K562 (cell line): ENCODE results near the gene PHF20. TPM values are rescaled to one million over a fixed set of nuclear protein-coding genes. Genes with fewer than 3 reads are reported as not detected.

Experiments used
- ATF4 ChIP-seq: fragments of 450-650 bp; formaldehyde crosslinking; IDR thresholded peaks from 2 replicates; pipeline ENCODE4 v1.4.0; 2022; ENCODE audit warnings: mild to moderate bottlenecking, moderate library complexity
- CREBBP ChIP-seq: IDR thresholded peaks from one replicate; pipeline ENCODE4 v1.6.1; 2012; ENCODE audit warnings: low read depth, mild to moderate bottlenecking, control low read depth, inconsistent platforms, low read length
- E2F8 ChIP-seq: fragments of 450-650 bp; IDR thresholded peaks from 2 replicates; pipeline ENCODE4 v1.7.1; 2018; ENCODE audit warnings: mild to moderate bottlenecking, low read depth; ENCODE audit not compliant: partially characterized antibody
- GATAD2A ChIP-seq: fragments of 450-650 bp; IDR thresholded peaks from 2 replicates; pipeline ENCODE4 v1.6.1; 2017
- HMGN3 ChIP-seq: IDR thresholded peaks from 2 replicates; pipeline ENCODE4 v1.6.1; 2011; ENCODE audit warnings: borderline replicate concordance, low read depth, mild to moderate bottlenecking, mixed read lengths, low read length; ENCODE audit not compliant: insufficient read length; ENCODE audit errors: extremely low read depth
- ILK ChIP-seq: fragments of 450-650 bp; IDR thresholded peaks from 2 replicates; pipeline ENCODE4 v1.6.1; 2016; ENCODE audit warnings: missing genetic modification characterization, low read depth, mild to moderate bottlenecking, missing compliant biosample characterization, moderate library complexity, borderline replicate concordance
- KAT8 ChIP-seq: fragments of 450-650 bp; IDR thresholded peaks from 2 replicates; pipeline ENCODE4 v1.6.1; 2016; ENCODE audit warnings: low read depth, mild to moderate bottlenecking
- KDM4B ChIP-seq, 2 experiments: fragments of 450-650 bp in 1 of 2; sonication (generic) in 1 of 2; IDR thresholded peaks; 2 replicates each; pipeline ENCODE4 v1.6.1; 2016 to 2017; ENCODE audit warnings: borderline replicate concordance in 2 of 2, antibody characterized with exemption in 1 of 2, low read depth in 1 of 2, mild to moderate bottlenecking in 1 of 2
- MAFG ChIP-seq: fragments of 450-650 bp; conservative IDR thresholded peaks from 2 replicates; pipeline ENCODE4 v1.6.1; 2016; ENCODE audit warnings: missing genetic modification characterization, missing compliant biosample characterization
- MEIS2 ChIP-seq: fragments of 450-650 bp; IDR thresholded peaks from 2 replicates; pipeline ENCODE4 v1.6.1; 2014; ENCODE audit warnings: mild to moderate bottlenecking; ENCODE audit not compliant: partially characterized antibody
- POLR2B ChIP-seq: fragments of 450-650 bp; IDR thresholded peaks from 2 replicates; pipeline ENCODE4 v1.6.1; 2018; ENCODE audit warnings: low read depth; ENCODE audit not compliant: partially characterized antibody
- RBM25 ChIP-seq: fragments of 200-400 bp; formaldehyde crosslinking; IDR thresholded peaks from 2 replicates; pipeline ENCODE4 v1.6.1; 2018; ENCODE audit warnings: low read length, low read depth, moderate library complexity; ENCODE audit not compliant: severe bottlenecking
- SMARCE1 ChIP-seq: fragments of 450-650 bp; IDR thresholded peaks from 2 replicates; pipeline ENCODE4 v1.7.1; 2016; ENCODE audit warnings: mild to moderate bottlenecking
- ZBTB40 ChIP-seq, 2 experiments: fragments of 450-650 bp in 1 of 2; sonication (generic) in 1 of 2; formaldehyde crosslinking in 1 of 2; IDR thresholded peaks; 2 replicates each; pipeline versions ENCODE4 v1.7.1 to v1.9.0; 2016 to 2022; ENCODE audit warnings: inconsistent platforms in 1 of 2, mild to moderate bottlenecking in 1 of 2, missing genetic modification reagents in 1 of 2
- ZFPM2 ChIP-seq: fragments of 250-450 bp; sonication (Bioruptor Pico); IDR thresholded peaks from 2 replicates; pipeline ENCODE4 v1.5.1; 2022; ENCODE audit warnings: mild to moderate bottlenecking
- ZNF644 ChIP-seq: fragments of 200-800 bp; sonication (Bioruptor generic); IDR thresholded peaks from 2 replicates; pipeline ENCODE4 v1.6.1; 2016; ENCODE audit warnings: low read depth, missing genetic modification characterization, missing compliant biosample characterization
- polyA plus RNA-seq, 8 experiments: library from polyadenylated mRNA; depleted of rRNA in 4 of 8; stranded (reverse) in 5 of 8; unstranded in 3 of 8; fragments of >200 nt; fragmentation: Nextera tagmentation in 2 of 8; fragmentation: Illumina TruSeq in 1 of 8; extraction: Ambion mirVana in 2 of 8; extraction: Trizol in 1 of 8; gene quantifications; 2 replicates each; pipeline versions ENCODE4 v1.2.1 to v1.2.3, GENCODE V29; 2011 to 2014; ENCODE audit warnings: inconsistent platforms in 1 of 8, missing spikeins in 1 of 8
- total RNA-seq, 7 experiments: library from RNA; depleted of rRNA in 6 of 7; stranded (reverse); fragments of >200 nt in 6 of 7; fragmentation: Illumina TruSeq in 2 of 7; extraction: Trizol in 2 of 7; gene quantifications; 2 replicates each; pipeline versions ENCODE4 v1.2.1 to v1.2.3, GENCODE V29; 2011 to 2021; ENCODE audit warnings: low replicate concordance in 1 of 7

PHF20 gene
- total and polyA plus RNA-seq, 9 of the 15 experiments (the other 6 are each of a cell fraction or from before 2014, with no cell fraction given) = 49.9 to 196 (median 70.7) TPM

GRCh38 chr20:35978041-35978513, 206.3 kb downstream of the PHF20 start (continued):
- no peak for TF ChIP-seq ZBTB40 (IDR thresholded peaks at IDR 0.05)
- no peak for TF ChIP-seq ZBTB40 (CRISPR knock-in tag; IDR thresholded peaks at IDR 0.05)
- no peak for TF ChIP-seq GATAD2A
- TF ChIP-seq KAT8 = no peak
- no peak for TF ChIP-seq E2F8
- TF ChIP-seq HMGN3 = no peak
- no peak for TF ChIP-seq POLR2B
- no peak for TF ChIP-seq ZNF644 (tag)
- peak; percentile 76 for TF ChIP-seq MAFG (tag)
- no peak for TF ChIP-seq ILK
- peak; percentile 69 for TF ChIP-seq ATF4 (CRISPR knock-in tag)
- peak; percentile 55; the same call in 1 of the 2 replicates for TF ChIP-seq SMARCE1
- TF ChIP-seq RBM25 = no peak
- no peak for TF ChIP-seq MEIS2
- TF ChIP-seq CREBBP = no peak
- TF ChIP-seq KDM4B (IDR thresholded peaks at IDR 0.05; ENCODE audit: borderline replicate concordance in 2 of 2, low read depth in 1 of 2) = no peak
- no peak for TF ChIP-seq ZFPM2 (CRISPR knock-in tag)
